Measurements from ENCODE around the gene CETP.
A peak's percentile ranks its signal among the peaks of the same experiment; 100 is the strongest.

CETP gene

DNA sequence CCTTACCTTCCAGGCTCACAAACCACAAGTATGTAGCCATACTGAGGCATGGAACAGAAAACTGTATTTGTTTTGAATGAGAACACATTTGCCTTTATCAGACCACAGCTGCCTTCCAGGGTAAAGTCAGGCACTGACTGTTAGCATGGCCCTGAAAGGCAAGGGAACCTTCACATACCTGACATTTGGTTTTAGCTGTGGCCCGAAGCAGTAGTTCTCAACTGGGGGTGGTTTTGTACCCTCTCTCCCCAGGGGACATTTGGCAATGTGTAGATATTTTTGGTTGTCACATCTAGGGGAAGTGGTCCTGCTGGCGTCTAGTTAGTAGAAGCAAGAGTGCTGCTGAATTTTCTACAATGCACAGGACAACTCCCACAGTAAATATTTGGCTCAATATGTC lies 20.7 kb upstream of the CETP start:
- ATAC-seq (ENCODE audit: low read depth): no peak
- no peak for DNase-seq (ENCODE audit: low spot score)
- TF ChIP-seq, protein P1, sequence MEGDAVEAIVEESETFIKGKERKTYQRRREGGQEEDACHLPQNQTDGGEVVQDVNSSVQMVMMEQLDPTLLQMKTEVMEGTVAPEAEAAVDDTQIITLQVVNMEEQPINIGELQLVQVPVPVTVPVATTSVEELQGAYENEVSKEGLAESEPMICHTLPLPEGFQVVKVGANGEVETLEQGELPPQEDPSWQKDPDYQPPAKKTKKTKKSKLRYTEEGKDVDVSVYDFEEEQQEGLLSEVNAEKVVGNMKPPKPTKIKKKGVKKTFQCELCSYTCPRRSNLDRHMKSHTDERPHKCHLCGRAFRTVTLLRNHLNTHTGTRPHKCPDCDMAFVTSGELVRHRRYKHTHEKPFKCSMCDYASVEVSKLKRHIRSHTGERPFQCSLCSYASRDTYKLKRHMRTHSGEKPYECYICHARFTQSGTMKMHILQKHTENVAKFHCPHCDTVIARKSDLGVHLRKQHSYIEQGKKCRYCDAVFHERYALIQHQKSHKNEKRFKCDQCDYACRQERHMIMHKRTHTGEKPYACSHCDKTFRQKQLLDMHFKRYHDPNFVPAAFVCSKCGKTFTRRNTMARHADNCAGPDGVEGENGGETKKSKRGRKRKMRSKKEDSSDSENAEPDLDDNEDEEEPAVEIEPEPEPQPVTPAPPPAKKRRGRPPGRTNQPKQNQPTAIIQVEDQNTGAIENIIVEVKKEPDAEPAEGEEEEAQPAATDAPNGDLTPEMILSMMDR (IDR thresholded peaks at IDR 0.05; ENCODE audit: poor library complexity, severe bottlenecking): no peak
- no peaks in the 10 kb centered on the region for H3K27me3 ChIP-seq (ENCODE audit: insufficient read depth, poor library complexity, severe bottlenecking)
- peaks cover 19% of the 10 kb centered on the region for H3K4me1 ChIP-seq (ENCODE audit: insufficient read depth, poor library complexity, severe bottlenecking)
- no peaks in the 10 kb centered on the region for H3K9me3 ChIP-seq (ENCODE audit: severe bottlenecking)
- no peak overlapping the region for H3K27ac ChIP-seq (ENCODE audit: poor library complexity, severe bottlenecking)
- H3K4me3 ChIP-seq (ENCODE audit: severe bottlenecking): no peak overlapping the region
- H3K36me3 ChIP-seq (ENCODE audit: low read depth): peaks cover 94% of the 10 kb centered on the region

DNA sequence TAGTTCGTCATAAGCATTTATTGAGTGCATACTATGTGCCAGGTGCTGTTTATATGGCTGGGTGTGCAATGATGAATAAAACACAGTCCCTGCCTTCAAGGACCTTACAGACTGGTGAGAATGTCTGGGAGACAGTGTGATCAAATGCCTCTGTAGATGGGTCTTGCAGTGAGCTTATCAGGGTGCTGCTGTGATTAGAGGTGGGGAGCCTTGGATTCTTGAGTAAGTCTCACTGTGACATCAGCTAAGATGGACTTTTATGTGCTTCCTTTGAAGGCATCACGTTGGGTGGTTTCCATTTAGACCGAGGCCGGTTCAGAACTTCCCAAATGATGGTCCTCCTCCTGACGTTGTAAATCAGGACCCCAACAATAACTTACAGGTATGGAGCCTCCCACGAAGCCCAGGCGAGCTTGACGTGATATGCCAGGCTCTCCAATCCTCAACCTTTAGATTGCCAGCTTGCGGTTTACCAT lies 19.9 kb upstream of the CETP start:
- Histone ChIP-seq H3K4me1 (ENCODE audit: insufficient read depth, poor library complexity, severe bottlenecking) (peaks cover 12% of the 10 kb centered on the region), H3K36me3 (ENCODE audit: low read depth) (peaks cover 86% of the 10 kb centered on the region), H3K4me3 (ENCODE audit: severe bottlenecking) (no peak overlapping the region), H3K9me3 (ENCODE audit: severe bottlenecking) (no peaks in the 10 kb centered on the region), H3K27ac (ENCODE audit: poor library complexity, severe bottlenecking) (no peak overlapping the region), H3K27me3 (ENCODE audit: insufficient read depth, poor library complexity, severe bottlenecking) (no peaks in the 10 kb centered on the region)
- TF ChIP-seq, protein P1 (IDR thresholded peaks at IDR 0.05; ENCODE audit: poor library complexity, severe bottlenecking): no peak
- ATAC-seq (ENCODE audit: low read depth): no peak
- DNase-seq (ENCODE audit: low spot score): no peak

DNA sequence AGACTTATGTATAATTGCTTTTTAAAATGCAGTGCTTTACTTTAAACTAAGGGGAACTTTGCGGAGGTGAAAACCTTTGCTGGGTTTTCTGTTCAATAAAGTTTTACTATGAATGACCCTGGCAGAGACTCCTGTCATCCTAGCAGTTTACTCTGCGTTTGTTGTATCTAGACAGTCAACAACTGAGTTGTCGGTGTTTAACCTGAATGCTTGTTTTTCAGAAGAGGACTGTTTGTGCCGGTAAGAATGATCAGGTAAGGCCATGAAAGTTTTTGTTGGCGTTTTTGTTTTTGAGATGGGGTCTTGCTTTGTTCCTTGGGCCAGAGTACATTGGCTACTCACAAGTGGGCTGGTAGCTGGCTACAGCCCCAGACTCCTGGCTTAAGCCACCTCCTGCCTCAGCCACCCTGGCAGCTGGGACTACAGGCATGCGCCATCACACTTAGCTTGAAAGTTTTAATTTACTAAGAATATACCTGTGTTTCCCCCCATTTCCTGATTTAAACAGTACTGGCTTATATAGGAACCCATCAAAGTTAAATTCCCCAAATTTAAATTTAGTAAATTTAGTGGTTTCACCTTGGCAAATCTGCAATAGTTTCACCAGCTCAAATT lies 17.9 kb upstream of the CETP start:
- ATAC-seq (ENCODE audit: low read depth): no peak

DNA sequence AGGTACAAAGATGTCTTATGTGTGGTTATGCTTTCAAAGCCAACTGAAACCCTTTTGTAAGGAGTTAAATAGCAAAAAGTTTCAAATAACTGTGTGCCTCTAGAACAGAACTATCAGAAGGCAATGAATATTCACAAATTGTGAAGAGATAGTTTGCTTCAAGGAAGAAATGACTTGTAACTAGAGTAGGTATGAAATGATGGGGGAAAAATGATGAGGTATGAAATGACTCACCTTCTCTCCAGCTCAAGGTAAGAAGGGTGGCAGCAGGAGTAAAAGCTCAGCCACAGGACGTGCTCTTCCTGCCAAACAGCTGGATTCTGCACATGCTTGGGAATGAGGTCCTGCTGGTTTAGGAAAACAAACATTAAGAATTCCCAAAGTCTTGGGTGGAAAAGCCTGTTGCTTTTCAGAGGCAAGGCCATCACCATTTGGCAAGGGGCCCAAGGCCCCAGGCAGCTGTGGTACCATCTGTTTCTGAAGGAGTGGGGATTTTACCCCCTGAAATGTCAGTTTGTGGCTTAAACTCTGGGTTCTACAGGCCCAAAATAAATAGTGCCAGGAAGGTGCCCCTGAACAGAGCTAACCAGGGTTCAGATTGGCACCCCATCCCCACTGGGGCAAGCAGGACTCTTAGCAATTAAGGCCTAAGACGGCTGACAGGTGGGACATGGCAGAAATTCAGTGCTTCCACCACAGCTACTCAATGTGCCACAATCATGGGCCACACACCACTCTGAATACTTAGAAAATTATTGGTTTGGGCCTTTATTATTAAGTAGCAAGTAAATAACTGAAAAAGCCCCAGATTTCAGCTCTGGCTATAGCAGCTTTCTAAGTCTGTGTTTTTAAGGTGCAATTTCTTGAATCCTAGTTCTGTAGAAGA lies 16.6 kb upstream of the CETP start:
- Histone ChIP-seq H3K4me1 (ENCODE audit: insufficient read depth, poor library complexity, severe bottlenecking) (peaks cover 6% of the 10 kb centered on the region), H3K4me3 (ENCODE audit: severe bottlenecking) (no peak overlapping the region), H3K27ac (ENCODE audit: poor library complexity, severe bottlenecking) (peak overlapping the region; percentile 24), H3K9me3 (ENCODE audit: severe bottlenecking) (no peaks in the 10 kb centered on the region), H3K36me3 (ENCODE audit: low read depth) (peaks cover 53% of the 10 kb centered on the region), H3K27me3 (ENCODE audit: insufficient read depth, poor library complexity, severe bottlenecking) (no peaks in the 10 kb centered on the region)
- ATAC-seq (ENCODE audit: low read depth) (peak; percentile 34), DNase-seq (ENCODE audit: low spot score) (no peak)
- TF ChIP-seq, protein P1 (IDR thresholded peaks at IDR 0.05; ENCODE audit: poor library complexity, severe bottlenecking): no peak

More for the DNA sequence above, 17.9 kb upstream of the CETP start:
- peak overlapping the region; percentile 24 for H3K27ac ChIP-seq (ENCODE audit: poor library complexity, severe bottlenecking)
- peaks cover 66% of the 10 kb centered on the region for H3K36me3 ChIP-seq (ENCODE audit: low read depth)
- DNase-seq (ENCODE audit: low spot score): no peak
- TF ChIP-seq, protein P1 (IDR thresholded peaks at IDR 0.05; ENCODE audit: poor library complexity, severe bottlenecking): no peak
- peaks cover 6% of the 10 kb centered on the region for H3K4me1 ChIP-seq (ENCODE audit: insufficient read depth, poor library complexity, severe bottlenecking)
- no peaks in the 10 kb centered on the region for H3K9me3 ChIP-seq (ENCODE audit: severe bottlenecking)
- H3K4me3 ChIP-seq (ENCODE audit: severe bottlenecking): no peak overlapping the region
- no peaks in the 10 kb centered on the region for H3K27me3 ChIP-seq (ENCODE audit: insufficient read depth, poor library complexity, severe bottlenecking)

All from RWPE2 (cell line).